Neural progenitor cell (in vitro differentiated cells): Measurements from ENCODE around the gene DLL4.

Experiments
- CTCF ChIP-seq: fragments of 200-600 bp; sonication (generic); IDR thresholded peaks from 2 replicates; pipeline ENCODE4 v1.5.1; 2017; ENCODE audit warnings: antibody characterized with exemption, mild to moderate bottlenecking
- EZH2 ChIP-seq: fragments of 200-600 bp; sonication (generic); IDR thresholded peaks from 2 replicates; pipeline ENCODE4 v1.6.1; 2017; ENCODE audit warnings: antibody characterized with exemption, mild to moderate bottlenecking, moderate library complexity
- EZH2phosphoT487 ChIP-seq: fragments of 200-600 bp; sonication (generic); IDR thresholded peaks from 2 replicates; pipeline ENCODE4 v1.6.1; 2017; ENCODE audit warnings: antibody characterized with exemption

GRCh38 chr15:40906991-40907802 lies 21.9 kb upstream of the DLL4 start:
- no peak for TF ChIP-seq CTCF
- no peak for TF ChIP-seq EZH2
- no peak for TF ChIP-seq EZH2phosphoT487
